Neuronal stem cell (in vitro differentiated cells): ENCODE data around the gene TRAT1. TPM values are rescaled to one million over a fixed set of nuclear protein-coding genes. Genes with fewer than 3 reads are reported as not detected.

Experiments used
- DNase-seq: peaks from one replicate; pipeline ENCODE4 v3.0.0-alpha.2; 2013; ENCODE audit warnings: low spot score
- H2AFZ ChIP-seq: one replicate; pipeline ENCODE4 v1.6.1; 2013; ENCODE audit warnings: mild to moderate bottlenecking, low read length, inconsistent platforms
- H2AK5ac ChIP-seq: 2 replicates; pipeline ENCODE4 v1.6.1; 2013; ENCODE audit warnings: low read depth, mild to moderate bottlenecking, inconsistent platforms, low read length, moderate library complexity, mixed read lengths
- H2BK120ac ChIP-seq: 2 replicates; pipeline ENCODE4 v1.6.1; 2013; ENCODE audit warnings: low read depth, mild to moderate bottlenecking, inconsistent platforms, low read length, moderate library complexity, mixed read lengths
- H2BK12ac ChIP-seq: one replicate; pipeline ENCODE4 v1.6.1; 2013; ENCODE audit warnings: low read length, inconsistent platforms
- H2BK15ac ChIP-seq: 2 replicates; pipeline ENCODE4 v1.6.1; 2013; ENCODE audit warnings: mild to moderate bottlenecking, low read length, inconsistent platforms, mixed read lengths
- H2BK5ac ChIP-seq: one replicate; pipeline ENCODE4 v1.6.1; 2013; ENCODE audit warnings: inconsistent platforms, mild to moderate bottlenecking, low read length, moderate library complexity
- H3K14ac ChIP-seq: one replicate; pipeline ENCODE4 v1.6.1; 2013; ENCODE audit warnings: low read length, inconsistent platforms
- H3K18ac ChIP-seq: 2 replicates; pipeline ENCODE4 v1.6.1; 2013; ENCODE audit warnings: low read length, inconsistent platforms
- H3K23ac ChIP-seq: 2 replicates; pipeline ENCODE4 v1.6.1; 2013; ENCODE audit warnings: low read depth, mild to moderate bottlenecking, mixed read lengths, low read length, inconsistent platforms; ENCODE audit not compliant: poor library complexity
- H3K27ac ChIP-seq: replicated peaks from 3 replicates; pipeline ENCODE4 v1.5.1; 2013; ENCODE audit warnings: low read length, inconsistent platforms
- H3K27me3 ChIP-seq, 3 experiments: 2 replicates each; pipeline ENCODE4 v1.6.1; 2013; ENCODE audit warnings: low read length in 3 of 3, mild to moderate bottlenecking in 2 of 3, inconsistent platforms in 1 of 3, low read depth in 1 of 3, mixed read lengths in 1 of 3, moderate library complexity in 1 of 3; ENCODE audit not compliant: control insufficient read depth in 3 of 3, insufficient read depth in 3 of 3
- H3K36me3 ChIP-seq, 2 donors: replicated peaks in 1 of 2; 2 replicates each; pipeline ENCODE4 v1.6.1; 2013; ENCODE audit warnings: low read length in 2 of 2; ENCODE audit not compliant: control insufficient read depth in 2 of 2, insufficient read depth in 2 of 2
- H3K4ac ChIP-seq: 2 replicates; pipeline ENCODE4 v1.6.1; 2013; ENCODE audit warnings: inconsistent platforms, mild to moderate bottlenecking, low read length, moderate library complexity
- H3K4me1 ChIP-seq, 2 donors: 1 replicate in 1 of 2; 2 replicates in 1 of 2; pipeline ENCODE4 v1.6.1; 2013; ENCODE audit warnings: low read length in 2 of 2, low read depth in 1 of 2; ENCODE audit not compliant: control insufficient read depth in 2 of 2, insufficient read depth in 1 of 2
- H3K4me2 ChIP-seq: one replicate; pipeline ENCODE4 v1.6.1; 2013; ENCODE audit warnings: mild to moderate bottlenecking, low read length, inconsistent platforms; ENCODE audit not compliant: insufficient read depth, poor library complexity, severe bottlenecking
- H3K4me3 ChIP-seq, 2 donors: 2 replicates each; pipeline ENCODE4 v1.5.1; 2013; ENCODE audit warnings: low read length in 2 of 2, mild to moderate bottlenecking in 2 of 2, inconsistent platforms in 1 of 2, moderate library complexity in 1 of 2
- H3K79me1 ChIP-seq: one replicate; pipeline ENCODE4 v1.6.1; 2013; ENCODE audit warnings: low read depth, mild to moderate bottlenecking, inconsistent platforms, low read length, moderate library complexity
- H3K9ac ChIP-seq: one replicate; pipeline ENCODE4 v1.6.1; 2013; ENCODE audit warnings: mild to moderate bottlenecking, low read depth, low read length, inconsistent platforms; ENCODE audit not compliant: poor library complexity
- H3K9me3 ChIP-seq, 2 donors: replicated peaks in 1 of 2; 2 replicates each; pipeline versions ENCODE3 to v1.6.1; 2013; ENCODE audit warnings: low read length in 2 of 2, mild to moderate bottlenecking in 2 of 2, inconsistent platforms in 1 of 2, low read depth in 1 of 2, mixed read lengths in 1 of 2, moderate library complexity in 1 of 2; ENCODE audit not compliant: control insufficient read depth in 2 of 2, insufficient read depth in 1 of 2
- H4K8ac ChIP-seq: one replicate; pipeline ENCODE4 v1.6.1; 2013; ENCODE audit warnings: low read depth, mild to moderate bottlenecking, inconsistent platforms, low read length, moderate library complexity
- H4K91ac ChIP-seq: one replicate; pipeline ENCODE4 v1.6.1; 2013; ENCODE audit warnings: low read length, low read depth, mild to moderate bottlenecking, inconsistent platforms; ENCODE audit not compliant: poor library complexity
- WGBS, 2 donors: extraction: QIAGEN DNeasy Blood & Tissue Kit; methylation state at CpG; one replicate each; pipeline ENCODE4 v1.1.7; 2013; ENCODE audit warnings: missing lambda C conversion rate in 2 of 2, mixed read lengths in 1 of 2; ENCODE audit not compliant: insufficient read length in 2 of 2, insufficient replicate concordance in 1 of 2; ENCODE audit errors: extremely low coverage in 2 of 2; 5-methylcytosine and 5-hydroxymethylcytosine counted together
- polyA plus RNA-seq, 2 experiments: library from polyadenylated mRNA; stranded (reverse); fragments of 200-250 nt; gene quantifications; one replicate each; pipeline ENCODE4 v1.2.3, GENCODE V29; 2013

TRAT1 gene, protein sequence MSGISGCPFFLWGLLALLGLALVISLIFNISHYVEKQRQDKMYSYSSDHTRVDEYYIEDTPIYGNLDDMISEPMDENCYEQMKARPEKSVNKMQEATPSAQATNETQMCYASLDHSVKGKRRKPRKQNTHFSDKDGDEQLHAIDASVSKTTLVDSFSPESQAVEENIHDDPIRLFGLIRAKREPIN
- not detected for polyA plus RNA-seq (2013, experiment 1 of 2)
- polyA plus RNA-seq (2013, experiment 2 of 2) = not detected

DNA sequence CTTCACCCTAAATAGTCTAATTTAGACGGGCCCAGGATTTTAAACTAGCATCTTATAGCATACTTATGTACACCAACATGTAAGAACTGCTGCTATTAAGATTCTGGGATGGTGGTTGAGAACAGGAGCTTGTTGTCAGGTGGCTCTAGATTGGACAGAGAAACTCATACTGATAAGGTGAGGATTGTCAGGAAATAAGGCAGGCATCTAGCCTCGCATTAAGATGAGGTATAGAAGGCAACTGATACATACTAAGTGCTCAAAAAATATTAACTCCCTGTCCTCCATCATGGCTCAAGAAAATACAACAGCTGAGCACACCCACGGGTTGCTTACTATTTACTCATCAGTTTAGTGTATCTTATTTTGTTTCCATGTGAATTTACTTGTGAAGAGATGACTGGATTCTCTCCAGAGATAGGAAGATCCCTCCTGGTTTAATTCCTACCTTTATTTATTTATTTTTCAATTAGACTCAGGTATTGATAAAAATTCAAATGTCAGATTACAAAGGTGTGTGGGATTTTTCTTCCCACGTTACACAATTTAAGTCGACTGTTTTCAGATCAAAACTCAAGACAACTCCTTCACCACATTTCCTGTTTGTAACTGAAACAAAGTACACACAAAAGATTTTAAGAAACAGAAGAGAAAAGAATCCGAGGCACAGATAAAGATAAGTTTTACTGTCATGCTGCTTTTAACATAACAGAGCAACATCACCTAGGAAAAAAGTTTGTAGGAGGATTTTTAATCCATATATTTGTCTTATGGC lies at the start of gene TRAT1:
Gene TRAT1 (plus strand): TSS at position 664 of the 775 bp plus-strand sequence. CDS start 142 bp downstream, outside the sequence.
- H3K4me1 ChIP-seq = no peaks in the 10 kb centered on the region
- no peak within 1 kb of the TSS for H2AK5ac ChIP-seq
- no peaks in the 10 kb centered on the region for H3K27me3 ChIP-seq
- no peak within 1 kb of the TSS for H3K4me3 ChIP-seq
- no peaks in the 10 kb centered on the region for H3K79me1 ChIP-seq
- H3K23ac ChIP-seq = no peak within 1 kb of the TSS
- no peak within 1 kb of the TSS for H4K91ac ChIP-seq
- H2BK120ac ChIP-seq = no peak within 1 kb of the TSS
- H2AFZ ChIP-seq = peak within 1 kb of the TSS; percentile 3
- DNase-seq = no peak
- H2BK12ac ChIP-seq = no peak within 1 kb of the TSS
- H3K14ac ChIP-seq = no peak within 1 kb of the TSS
- H3K27ac ChIP-seq = no peak within 1 kb of the TSS
- H3K9ac ChIP-seq = no peak within 1 kb of the TSS
- no peak within 1 kb of the TSS for H3K4me2 ChIP-seq
- WGBS, 2 donors = no CpG with 5 or more reads among the region's 6 CpGs
- no peak within 1 kb of the TSS for H2BK15ac ChIP-seq
- H3K18ac ChIP-seq = no peak within 1 kb of the TSS
- H2BK5ac ChIP-seq = no peak within 1 kb of the TSS
- H4K8ac ChIP-seq = no peak within 1 kb of the TSS
- H3K4ac ChIP-seq = no peak within 1 kb of the TSS
- no peaks in the 10 kb centered on the region for H3K36me3 ChIP-seq
- no peaks in the 10 kb centered on the region for H3K9me3 ChIP-seq

DNA sequence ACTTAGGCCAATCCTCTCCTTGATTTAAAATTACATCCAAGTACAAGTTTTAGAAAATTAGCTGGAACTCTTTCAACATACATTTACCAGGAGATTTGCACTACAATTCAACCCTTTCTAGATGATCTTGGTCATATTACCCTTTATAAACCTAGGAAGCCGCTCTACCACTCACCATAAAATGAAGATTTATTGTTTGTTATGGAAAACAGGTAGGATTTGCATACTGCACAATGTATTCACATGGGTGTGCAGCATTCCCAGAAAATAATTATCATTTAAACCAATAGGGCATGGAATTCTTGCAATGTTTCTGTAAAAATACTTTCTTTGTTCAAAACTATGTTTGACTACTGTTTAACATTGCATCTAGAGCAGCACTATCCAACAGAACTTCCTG lies 46.9 kb upstream of the TRAT1 start:
- Histone ChIP-seq H3K9ac (no peak overlapping the region), H3K18ac (no peak overlapping the region), H3K4me1 (peaks cover 0 to 3% of the 10 kb centered on the region in 2 donors), H2AK5ac (no peak overlapping the region), H3K27ac (no peak overlapping the region), H2AFZ (no peak overlapping the region), H3K36me3 (no peaks in the 10 kb centered on the region), H3K4me2 (no peak overlapping the region), H3K14ac (no peak overlapping the region), H4K91ac (no peak overlapping the region), H2BK5ac (no peak overlapping the region), H3K79me1 (no peaks in the 10 kb centered on the region), H3K4me3 (no peak overlapping the region), H2BK15ac (no peak overlapping the region), H2BK12ac (no peak overlapping the region), H3K9me3 (no peaks in the 10 kb centered on the region), H3K27me3 (no peaks in the 10 kb centered on the region), H3K4ac (no peak overlapping the region), H3K23ac (no peak overlapping the region), H4K8ac (no peak overlapping the region), H2BK120ac (no peak overlapping the region)
- WGBS, 2 donors = no CpG with 5 or more reads among the region's 1 CpG
- no peak for DNase-seq

DNA sequence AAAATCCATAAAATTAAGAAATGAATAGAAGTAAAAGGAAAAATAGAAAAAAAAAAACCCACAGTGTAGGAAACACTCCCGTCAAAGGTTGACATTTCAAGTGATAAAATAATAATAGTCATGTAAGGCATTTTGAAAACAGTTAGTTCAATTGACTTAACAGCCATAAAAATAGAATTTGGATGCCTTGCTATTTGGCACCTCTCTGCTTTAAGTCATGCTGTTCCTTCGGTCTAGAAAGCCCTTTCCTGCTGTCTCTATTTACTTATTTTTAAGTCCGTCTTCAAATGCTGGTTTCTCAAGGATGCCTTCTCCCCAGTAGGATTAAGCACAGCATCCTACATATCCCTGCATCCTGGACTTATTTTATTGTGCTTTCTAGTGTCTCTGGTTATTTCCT lies 43.1 kb upstream of the TRAT1 start:
- no peak for DNase-seq
- H3K36me3 ChIP-seq = no peaks in the 10 kb centered on the region
- H2AK5ac ChIP-seq = no peak overlapping the region
- H3K9ac ChIP-seq = no peak overlapping the region
- no peaks in the 10 kb centered on the region for H3K4me1 ChIP-seq
- no peaks in the 10 kb centered on the region for H3K27me3 ChIP-seq
- no peak overlapping the region for H2BK120ac ChIP-seq
- H3K14ac ChIP-seq = no peak overlapping the region
- no peak overlapping the region for H2AFZ ChIP-seq
- H2BK15ac ChIP-seq = no peak overlapping the region
- no peak overlapping the region for H4K91ac ChIP-seq
- no peak overlapping the region for H3K27ac ChIP-seq
- no peak overlapping the region for H3K4ac ChIP-seq
- H3K18ac ChIP-seq = no peak overlapping the region
- H4K8ac ChIP-seq = no peak overlapping the region
- no peaks in the 10 kb centered on the region for H3K9me3 ChIP-seq
- H2BK12ac ChIP-seq = no peak overlapping the region
- H3K23ac ChIP-seq = no peak overlapping the region
- H2BK5ac ChIP-seq = no peak overlapping the region
- H3K4me2 ChIP-seq = no peak overlapping the region
- H3K4me3 ChIP-seq = no peak overlapping the region
- no peaks in the 10 kb centered on the region for H3K79me1 ChIP-seq
- WGBS, 2 donors = no CpG with 5 or more reads among the region's 3 CpGs

DNA sequence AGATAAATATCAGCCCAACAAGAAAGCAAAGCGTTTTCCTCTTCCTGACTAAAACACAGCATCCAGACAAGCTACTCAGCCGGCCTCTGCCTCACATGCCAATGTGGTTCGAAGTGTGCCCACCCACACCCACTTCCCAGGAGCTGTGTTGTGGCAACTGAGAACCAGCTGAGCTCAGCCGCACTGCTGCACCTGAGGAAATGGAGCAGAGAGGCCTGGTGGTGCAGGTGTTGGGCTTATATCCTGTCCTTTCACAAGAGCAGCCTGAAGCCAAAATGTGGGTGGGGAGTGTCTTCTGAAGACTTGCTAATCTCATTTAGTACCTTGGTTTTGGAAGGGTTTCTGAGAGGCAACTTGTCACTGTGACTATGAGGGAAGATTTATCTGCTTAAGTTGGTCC lies 42.4 kb upstream of the TRAT1 start:
- Histone ChIP-seq H3K79me1 (no peaks in the 10 kb centered on the region), H3K36me3 (no peaks in the 10 kb centered on the region), H2BK5ac (no peak overlapping the region), H3K4ac (no peak overlapping the region), H3K4me1 (no peaks in the 10 kb centered on the region), H2AFZ (no peak overlapping the region), H2AK5ac (no peak overlapping the region), H3K23ac (no peak overlapping the region), H2BK12ac (no peak overlapping the region), H4K91ac (no peak overlapping the region), H3K9me3 (no peaks in the 10 kb centered on the region), H3K27me3 (no peaks in the 10 kb centered on the region), H2BK120ac (no peak overlapping the region), H2BK15ac (no peak overlapping the region), H4K8ac (no peak overlapping the region), H3K4me3 (peak overlapping the region in 1 of 2 donors; percentile 40), H3K4me2 (no peak overlapping the region), H3K14ac (no peak overlapping the region), H3K9ac (no peak overlapping the region), H3K18ac (no peak overlapping the region), H3K27ac (no peak overlapping the region)
- no peak for DNase-seq
- WGBS, 2 donors = no CpG with 5 or more reads among the region's 4 CpGs
